Measurements from ENCODE around the gene BRINP3.

- no peak for TF ChIP-seq POLR2A (IDR thresholded peaks at IDR 0.05)
- TF ChIP-seq, protein P1, sequence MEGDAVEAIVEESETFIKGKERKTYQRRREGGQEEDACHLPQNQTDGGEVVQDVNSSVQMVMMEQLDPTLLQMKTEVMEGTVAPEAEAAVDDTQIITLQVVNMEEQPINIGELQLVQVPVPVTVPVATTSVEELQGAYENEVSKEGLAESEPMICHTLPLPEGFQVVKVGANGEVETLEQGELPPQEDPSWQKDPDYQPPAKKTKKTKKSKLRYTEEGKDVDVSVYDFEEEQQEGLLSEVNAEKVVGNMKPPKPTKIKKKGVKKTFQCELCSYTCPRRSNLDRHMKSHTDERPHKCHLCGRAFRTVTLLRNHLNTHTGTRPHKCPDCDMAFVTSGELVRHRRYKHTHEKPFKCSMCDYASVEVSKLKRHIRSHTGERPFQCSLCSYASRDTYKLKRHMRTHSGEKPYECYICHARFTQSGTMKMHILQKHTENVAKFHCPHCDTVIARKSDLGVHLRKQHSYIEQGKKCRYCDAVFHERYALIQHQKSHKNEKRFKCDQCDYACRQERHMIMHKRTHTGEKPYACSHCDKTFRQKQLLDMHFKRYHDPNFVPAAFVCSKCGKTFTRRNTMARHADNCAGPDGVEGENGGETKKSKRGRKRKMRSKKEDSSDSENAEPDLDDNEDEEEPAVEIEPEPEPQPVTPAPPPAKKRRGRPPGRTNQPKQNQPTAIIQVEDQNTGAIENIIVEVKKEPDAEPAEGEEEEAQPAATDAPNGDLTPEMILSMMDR (IDR thresholded peaks at IDR 0.05): no peak
Measured at GRCh38 chr1:190212450-190212849, 265.2 kb downstream of the BRINP3 start.

Data from stomach (tissue), 4 donors.